Spleen (tissue), 11 donors: ENCODE measurements around the gene HOXA5. TPM values are rescaled to one million over a fixed set of nuclear protein-coding genes. Genes with fewer than 3 reads are reported as not detected.
A peak's percentile ranks its signal among the peaks of the same experiment; 100 is the strongest.

Experiments
- DNase-seq: peaks from one replicate; pipeline ENCODE4 v3.0.0-alpha.2; 2020
- H3K27ac ChIP-seq, 8 donors: fragments of 200-600 bp; sonication (generic) in 7 of 8; 1 replicate in 4 of 8; 2 replicates in 4 of 8; pipeline versions ENCODE4 v1.5.0 to v1.8.0; 2016 to 2021; ENCODE audit warnings: inconsistent platforms in 4 of 8, mild to moderate bottlenecking in 4 of 8, moderate library complexity in 1 of 8
- H3K27me3 ChIP-seq, 7 donors: fragments of 200-600 bp; sonication (generic) in 6 of 7; replicated peaks in 1 of 7; 1 replicate in 4 of 7; 2 replicates in 3 of 7; pipeline versions ENCODE4 v1.5.0 to v1.8.0; 2016 to 2021; ENCODE audit warnings: inconsistent platforms in 3 of 7, mild to moderate bottlenecking in 1 of 7
- H3K36me3 ChIP-seq, 6 donors: fragments of 200-600 bp; sonication (generic) in 5 of 6; 1 replicate in 4 of 6; 2 replicates in 2 of 6; pipeline versions ENCODE4 v1.5.0 to v1.8.0; 2016 to 2021; ENCODE audit warnings: inconsistent platforms in 2 of 6
- H3K4me1 ChIP-seq, 6 donors: fragments of 200-600 bp; sonication (generic) in 5 of 6; 1 replicate in 3 of 6; 2 replicates in 3 of 6; pipeline versions ENCODE4 v1.5.0 to v1.8.0; 2016 to 2021; ENCODE audit warnings: inconsistent platforms in 3 of 6
- H3K4me3 ChIP-seq, 8 donors: fragments of 200-600 bp; sonication (generic) in 7 of 8; 1 replicate in 4 of 8; 2 replicates in 4 of 8; pipeline versions ENCODE4 v1.5.0 to v1.8.0; 2016 to 2021; ENCODE audit warnings: inconsistent platforms in 4 of 8, mild to moderate bottlenecking in 4 of 8, moderate library complexity in 2 of 8
- H3K9me3 ChIP-seq, 8 donors: fragments of 200-600 bp; sonication (generic) in 7 of 8; 1 replicate in 4 of 8; 2 replicates in 4 of 8; pipeline versions ENCODE4 v1.5.0 to v1.8.0; 2016 to 2021; ENCODE audit warnings: inconsistent platforms in 4 of 8
- POLR2A ChIP-seq, 3 donors: fragments of 450-650 bp; IDR thresholded peaks; one replicate each; pipeline ENCODE4 v1.5.1; 2017; ENCODE audit warnings: antibody characterized with exemption in 3 of 3, mild to moderate bottlenecking in 1 of 3
- POLR2AphosphoS5 ChIP-seq, 3 donors: sonication (generic); formaldehyde crosslinking; IDR thresholded peaks; one replicate each; pipeline ENCODE4 v1.5.1; 2017; ENCODE audit warnings: antibody characterized with exemption in 3 of 3
- WGBS, 5 donors: extraction: QIAGEN DNeasy Blood & Tissue Kit in 3 of 5; methylation state at CpG; one replicate each; pipeline versions ENCODE4 v1.1.5 to v1.1.7; 2013 to 2018; 5-methylcytosine and 5-hydroxymethylcytosine counted together
- intact Hi-C: fragments of 100-400 bp; cut with DNase I; formaldehyde crosslinking; loops from one replicate; pipeline ENCODE4 v1.15.0; 2023; ENCODE audit warnings: low total_unique reads
- polyA plus RNA-seq, 3 donors: library from polyadenylated mRNA; stranded (reverse); fragments of 200-250 nt; gene quantifications; one replicate each; pipeline ENCODE4 v1.2.1, GENCODE V29; 2013
- total RNA-seq, 7 donors: library from RNA; depleted of rRNA in 3 of 7; stranded (reverse); fragments of >200 nt in 3 of 7; fragmentation: NEBNext Ultra II Directional in 4 of 7; extraction: Animal tissue kit (Norgen Biotek cat#: 25700) in 4 of 7; gene quantifications; one replicate each; pipeline versions ENCODE4 v1.1.0 to v1.2.1, GENCODE V29; 2016 to 2021
- TF ChIP-seq, protein P1 (sequence below), 11 experiments: fragments of 200-600 bp in 7 of 11; fragments of 450-650 bp in 4 of 11; sonication (generic) in 4 of 11; IDR thresholded peaks in 8 of 11; conservative IDR thresholded peaks in 3 of 11; 1 replicate in 7 of 11; 2 replicates in 4 of 11; pipeline versions ENCODE4 v1.4.0 to v1.8.0; 2016 to 2021; ENCODE audit warnings: antibody characterized with exemption in 11 of 11, inconsistent platforms in 4 of 11, mild to moderate bottlenecking in 1 of 11
- donor health status: healthy with polysubstance abuse.
- donor health status: DM: no; HTN: no; CAD: no; lungs with moderate emphysema.
- donor health status: DM: no; HTN: no; CAD: no.
- donor health status: Bipolar disorder and iron deficiency.
- donor health status: healthy.
- donor health status: DM: no; HTN: no; CAD: no.
- donor health status: DM: yes; HTN: yes; CAD: no.

Gene HOXA5
- total and polyA plus RNA-seq, 10 donors: 1.6 to 9.3 (median 3.3) TPM

DNA sequence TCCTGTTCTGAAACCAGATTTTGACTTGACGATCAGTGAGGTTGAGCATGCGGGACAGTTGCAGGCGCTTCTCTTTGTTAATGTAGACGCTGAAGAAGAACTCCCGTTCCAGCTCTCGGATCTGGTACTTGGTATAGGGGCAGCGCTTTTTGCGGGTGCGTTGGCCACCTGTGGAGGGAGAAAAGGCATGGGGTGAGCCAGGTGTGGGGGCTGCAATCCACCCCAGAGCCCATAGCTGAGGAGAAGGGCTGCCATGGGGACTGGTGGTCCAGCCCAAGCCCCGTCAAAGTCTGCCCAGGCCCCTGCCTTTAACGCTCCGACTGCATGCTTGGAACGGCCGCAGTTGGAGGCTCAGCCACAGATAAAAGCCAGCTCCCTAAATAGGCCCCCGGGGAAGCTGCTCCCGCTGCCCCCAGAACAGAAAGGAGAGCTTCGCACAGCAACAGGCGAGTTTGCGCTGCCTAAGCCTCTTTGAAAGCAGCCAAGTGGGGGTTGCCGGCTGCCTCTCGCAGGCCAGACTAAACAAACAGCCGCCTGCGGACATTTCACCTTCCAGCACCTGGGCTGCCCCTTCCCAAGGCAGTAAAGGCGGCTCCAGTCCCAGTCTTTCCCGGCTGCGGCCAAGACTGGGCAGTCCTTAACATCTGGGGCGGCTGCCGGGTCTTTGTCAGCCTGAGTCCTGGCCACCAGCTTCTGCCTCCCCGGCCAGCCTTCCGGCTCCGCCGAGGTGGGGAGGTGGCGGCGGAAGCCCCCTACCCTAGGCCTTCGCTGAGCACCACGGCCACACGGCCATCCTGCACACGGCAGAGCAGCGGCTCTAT is 39.6 kb upstream of the HOXA5 start:
- 14 to 23% (median 15%) methylated on average over 28 to 39 of the region's 39 CpGs for WGBS, 5 donors
- intact Hi-C loops: loop anchor here (10.0 kb wide), 1 partner anchor 1328 kb away; no protein-coding TSS in a partner anchor
- peak; percentile 69 for DNase-seq
- no peak overlapping the region for H3K27ac ChIP-seq
- H3K4me3 ChIP-seq: no peak overlapping the region
- TF ChIP-seq, protein P1, sequence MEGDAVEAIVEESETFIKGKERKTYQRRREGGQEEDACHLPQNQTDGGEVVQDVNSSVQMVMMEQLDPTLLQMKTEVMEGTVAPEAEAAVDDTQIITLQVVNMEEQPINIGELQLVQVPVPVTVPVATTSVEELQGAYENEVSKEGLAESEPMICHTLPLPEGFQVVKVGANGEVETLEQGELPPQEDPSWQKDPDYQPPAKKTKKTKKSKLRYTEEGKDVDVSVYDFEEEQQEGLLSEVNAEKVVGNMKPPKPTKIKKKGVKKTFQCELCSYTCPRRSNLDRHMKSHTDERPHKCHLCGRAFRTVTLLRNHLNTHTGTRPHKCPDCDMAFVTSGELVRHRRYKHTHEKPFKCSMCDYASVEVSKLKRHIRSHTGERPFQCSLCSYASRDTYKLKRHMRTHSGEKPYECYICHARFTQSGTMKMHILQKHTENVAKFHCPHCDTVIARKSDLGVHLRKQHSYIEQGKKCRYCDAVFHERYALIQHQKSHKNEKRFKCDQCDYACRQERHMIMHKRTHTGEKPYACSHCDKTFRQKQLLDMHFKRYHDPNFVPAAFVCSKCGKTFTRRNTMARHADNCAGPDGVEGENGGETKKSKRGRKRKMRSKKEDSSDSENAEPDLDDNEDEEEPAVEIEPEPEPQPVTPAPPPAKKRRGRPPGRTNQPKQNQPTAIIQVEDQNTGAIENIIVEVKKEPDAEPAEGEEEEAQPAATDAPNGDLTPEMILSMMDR (IDR thresholded peaks at IDR 0.05 in 8 of 11, conservative IDR thresholded peaks at IDR 0.05 in 3 of 11): no peak
- TF ChIP-seq POLR2AphosphoS5 (IDR thresholded peaks at IDR 0.05) (no peak), POLR2A (IDR thresholded peaks at IDR 0.05) (no peak)
- no peaks in the 10 kb centered on the region for H3K9me3 ChIP-seq
- H3K4me1 ChIP-seq: peaks cover 19 to 63% (median 52%) of the 10 kb centered on the region in 6 donors
- H3K27me3 ChIP-seq: peaks cover 42 to 100% (median 99%) of the 10 kb centered on the region in 7 donors
- H3K36me3 ChIP-seq: no peaks in the 10 kb centered on the region

DNA sequence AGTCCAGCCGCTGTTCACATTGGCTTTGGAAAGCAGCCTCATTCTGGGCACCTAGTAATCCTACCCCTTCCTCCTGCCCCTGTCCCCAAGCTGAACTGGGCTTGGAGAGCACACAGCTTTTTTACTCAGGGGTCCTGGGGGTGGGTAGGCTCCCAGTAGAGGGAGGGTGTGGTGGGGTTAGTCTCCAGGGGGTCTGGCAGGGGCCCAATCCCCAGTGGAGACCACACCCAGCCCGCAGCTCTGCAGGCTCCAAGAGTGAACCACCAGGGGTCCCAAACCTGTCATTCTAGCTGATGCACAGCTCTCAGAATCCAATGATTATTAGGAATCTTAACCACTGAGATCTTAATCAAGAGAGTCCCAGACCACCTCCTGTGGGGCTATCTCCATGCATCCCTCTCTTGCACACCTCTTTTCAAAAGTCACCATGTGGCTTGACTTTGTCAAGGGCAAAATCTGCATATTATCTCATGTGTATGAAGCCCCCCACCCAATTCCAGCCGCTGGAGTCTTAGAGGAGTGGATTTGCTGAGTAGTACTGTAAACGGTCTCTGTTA is 38.9 kb upstream of the HOXA5 start:
- 51 to 59% (median 54%) methylated on average over 4 of the region's 4 CpGs for WGBS, 5 donors
- Histone ChIP-seq H3K4me1 (peaks cover 19 to 56% (median 45%) of the 10 kb centered on the region in 6 donors), H3K27me3 (peaks cover 35 to 100% (median 99%) of the 10 kb centered on the region in 7 donors), H3K4me3 (no peak overlapping the region), H3K27ac (no peak overlapping the region), H3K9me3 (no peaks in the 10 kb centered on the region), H3K36me3 (no peaks in the 10 kb centered on the region)
- intact Hi-C loops: loop anchor here (10.0 kb wide), 1 partner anchor 1328 kb away; no protein-coding TSS in a partner anchor
- DNase-seq: peak; percentile 29
- no peak for TF ChIP-seq POLR2AphosphoS5 (IDR thresholded peaks at IDR 0.05)
- TF ChIP-seq POLR2A (IDR thresholded peaks at IDR 0.05): no peak
- TF ChIP-seq, protein P1 (IDR thresholded peaks at IDR 0.05 in 8 of 11, conservative IDR thresholded peaks at IDR 0.05 in 3 of 11): no peak

DNA sequence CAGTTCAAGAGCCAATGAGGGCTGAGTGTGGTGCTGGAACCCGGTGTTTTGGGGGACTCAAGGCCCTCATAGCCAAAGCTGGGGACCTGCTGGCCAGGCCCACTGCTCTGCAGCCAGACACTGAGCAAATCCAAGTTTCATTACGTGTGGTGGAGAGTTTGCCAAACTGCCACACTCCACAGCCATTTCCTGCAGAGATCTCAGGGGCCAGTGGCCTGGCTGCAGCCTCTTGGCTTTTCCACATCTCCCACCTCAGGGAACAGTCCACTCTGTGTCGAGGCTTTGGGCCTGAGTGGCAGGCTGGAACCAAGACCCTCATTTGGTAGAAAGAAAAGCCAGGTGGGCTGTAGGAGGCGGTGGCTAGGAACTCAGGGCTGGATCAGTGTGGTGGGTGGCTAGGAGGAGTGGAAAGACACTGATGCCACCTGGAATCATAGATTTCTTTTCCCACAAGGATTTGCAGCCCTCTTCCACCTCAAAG is 38.4 kb upstream of the HOXA5 start:
- TF ChIP-seq, protein P1 (IDR thresholded peaks at IDR 0.05 in 8 of 11, conservative IDR thresholded peaks at IDR 0.05 in 3 of 11): no peak
- Histone ChIP-seq H3K27ac (no peak overlapping the region), H3K9me3 (no peaks in the 10 kb centered on the region), H3K36me3 (no peaks in the 10 kb centered on the region), H3K27me3 (peaks cover 32 to 100% (median 99%) of the 10 kb centered on the region in 7 donors), H3K4me1 (peaks cover 19 to 54% (median 44%) of the 10 kb centered on the region in 6 donors), H3K4me3 (no peak overlapping the region)
- WGBS, 5 donors: 60 to 72% (median 71%) methylated on average over 4 of the region's 4 CpGs
- peak; percentile 33 for DNase-seq
- intact Hi-C loops: loop anchor here (10.0 kb wide), 1 partner anchor 1327 kb away; no protein-coding TSS in a partner anchor
